ENCODE measurements around the gene CREB5.

Gene CREB5

GRCh38 chr7:28654110-28654509 lies 241.8 kb downstream of the CREB5 start:
- no peak for DNase-seq

DNA sequence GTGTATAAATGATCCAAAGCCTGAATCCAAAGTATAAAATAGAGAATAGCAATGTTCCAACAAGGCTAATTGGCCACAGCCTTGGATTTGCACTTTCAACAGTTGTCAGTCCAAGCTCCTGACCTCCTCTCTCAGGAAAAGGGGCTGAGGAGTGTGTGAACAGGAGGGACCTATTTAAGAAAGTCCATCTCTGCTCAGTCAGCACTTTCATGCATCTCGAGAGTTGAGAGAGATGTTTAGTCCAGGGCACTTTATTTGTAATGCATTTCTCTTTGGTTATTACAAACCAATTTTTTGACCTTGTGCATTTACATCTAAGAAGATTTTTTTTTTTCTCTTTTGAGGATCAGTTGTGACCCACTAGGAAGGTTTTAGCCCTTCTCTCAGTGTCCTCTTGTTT lies 244.2 kb downstream of the CREB5 start:
- DNase-seq = no peak

DNA sequence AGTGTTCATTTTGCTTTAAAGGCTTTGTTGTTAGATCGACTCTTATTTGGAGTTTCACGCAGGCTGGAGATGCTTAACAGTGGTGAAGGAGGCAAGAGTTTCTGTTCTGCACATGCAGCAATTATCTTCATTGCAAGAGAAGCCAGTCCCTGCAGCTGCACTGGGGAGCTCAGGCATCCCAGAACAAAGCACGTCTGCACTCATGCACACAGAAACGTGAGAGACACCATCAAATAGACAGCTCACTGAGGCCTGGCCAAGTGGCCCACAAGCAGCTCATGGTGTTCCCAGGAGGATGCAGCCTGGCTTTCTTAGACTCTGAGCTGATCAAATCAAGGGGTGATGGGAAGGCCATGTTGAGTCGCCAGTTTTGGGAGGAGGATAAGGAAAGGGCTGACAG lies 246.1 kb downstream of the CREB5 start:
- no peak for DNase-seq

GRCh38 chr7:28660132-28660531 lies 247.8 kb downstream of the CREB5 start:
- DNase-seq = no peak

GRCh38 chr7:28661826-28662595 lies 249.7 kb downstream of the CREB5 start:
- DNase-seq = no peak

- no peak for DNase-seq
These were observed 253.8 kb downstream of the CREB5 start for GRCh38 chr7:28666154-28666553.

GRCh38 chr7:28668085-28668484 lies 255.8 kb downstream of the CREB5 start:
- DNase-seq = no peak

- DNase-seq = no peak
These were observed 257.0 kb downstream of the CREB5 start for GRCh38 chr7:28669330-28669729.

DNA sequence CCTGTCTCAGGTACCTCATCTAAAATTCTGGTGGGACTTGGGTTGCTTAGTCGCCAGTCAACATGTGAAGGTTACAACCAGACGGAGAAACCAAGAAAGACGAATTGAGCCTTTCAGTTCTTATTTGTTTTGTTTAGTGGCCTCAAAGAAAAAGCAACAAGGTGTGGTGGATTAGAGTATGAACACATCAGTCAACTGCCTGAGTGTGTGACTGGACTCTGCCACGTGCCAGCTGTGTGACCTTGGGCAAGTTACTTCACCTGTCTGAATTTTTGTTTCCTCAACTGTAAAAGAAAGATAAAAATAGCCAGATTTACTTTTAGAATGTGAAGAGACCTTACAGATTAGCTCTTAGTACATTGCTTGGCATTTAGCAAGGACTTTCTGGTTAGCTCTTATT lies 259.2 kb downstream of the CREB5 start:
- no peak for DNase-seq

GRCh38 chr7:28672397-28672797 lies 260.1 kb downstream of the CREB5 start:
- DNase-seq = no peak

DNA sequence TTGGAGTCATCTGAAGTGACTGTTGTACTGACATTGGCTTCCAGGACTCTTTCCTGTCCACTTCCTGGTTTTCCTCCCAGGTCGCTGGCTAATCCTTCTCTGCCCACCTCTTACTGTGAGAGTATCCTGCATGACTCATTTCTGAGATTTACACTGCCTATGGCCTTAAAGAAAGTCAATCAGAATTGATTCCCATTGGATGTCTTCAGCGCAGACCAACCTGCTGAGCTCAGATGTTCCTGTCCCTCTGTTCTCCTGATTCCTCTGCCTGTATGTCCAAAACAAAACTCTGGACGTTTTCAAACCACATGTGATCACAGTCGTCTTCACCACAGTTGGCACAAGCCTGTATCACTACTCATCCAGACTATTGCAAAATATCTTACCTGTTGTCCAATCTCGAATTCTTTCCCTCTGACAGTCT lies 262.1 kb downstream of the CREB5 start:
- DNase-seq = no peak

GRCh38 chr7:28675429-28675828 lies 263.1 kb downstream of the CREB5 start:
- DNase-seq = no peak

DNA sequence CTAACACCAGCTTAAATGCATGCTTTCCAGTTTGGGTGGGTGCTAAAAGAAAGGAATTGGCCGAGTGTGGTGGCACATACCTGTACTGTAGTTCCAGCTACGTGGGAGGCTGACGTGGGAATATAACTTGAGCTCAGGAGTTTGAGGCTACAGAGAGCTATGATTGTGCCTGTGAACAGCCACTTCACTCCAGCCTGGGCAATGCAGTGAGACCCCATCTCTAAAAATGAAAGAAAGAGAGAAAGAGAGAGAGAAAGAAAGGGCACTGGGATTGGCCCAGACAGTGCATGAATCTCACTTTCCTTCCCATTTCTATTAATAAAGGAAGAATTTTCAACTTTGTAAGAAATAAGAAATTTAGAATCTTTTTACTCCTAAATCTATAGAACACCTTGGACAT lies 265.4 kb downstream of the CREB5 start:
- no peak for DNase-seq

DNA sequence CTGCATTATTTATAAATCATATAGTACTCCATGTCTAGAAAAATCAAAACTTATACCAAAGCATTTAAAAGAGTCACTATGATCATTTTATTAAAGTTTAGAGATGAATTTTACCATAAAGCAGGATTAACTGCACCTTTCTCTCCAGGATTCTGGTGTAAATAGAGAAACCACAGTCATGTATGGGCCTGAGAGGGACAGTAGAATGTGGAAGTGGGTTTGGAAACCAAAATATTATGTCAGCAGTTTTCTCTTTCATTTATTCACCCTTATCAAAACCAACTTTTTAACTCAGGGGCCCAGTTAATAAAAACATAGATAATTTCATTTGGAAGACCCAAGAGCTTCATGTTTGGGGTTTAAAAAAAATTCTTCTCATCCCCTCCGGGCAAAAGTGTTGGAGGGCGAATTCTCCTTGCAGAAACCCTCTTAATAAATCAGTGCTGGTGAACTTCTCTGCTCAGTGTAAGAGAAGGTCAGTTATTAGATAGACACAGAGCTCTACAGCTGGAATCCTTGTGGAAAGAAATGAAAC lies 266.2 kb downstream of the CREB5 start:
- no peak for DNase-seq

DNA sequence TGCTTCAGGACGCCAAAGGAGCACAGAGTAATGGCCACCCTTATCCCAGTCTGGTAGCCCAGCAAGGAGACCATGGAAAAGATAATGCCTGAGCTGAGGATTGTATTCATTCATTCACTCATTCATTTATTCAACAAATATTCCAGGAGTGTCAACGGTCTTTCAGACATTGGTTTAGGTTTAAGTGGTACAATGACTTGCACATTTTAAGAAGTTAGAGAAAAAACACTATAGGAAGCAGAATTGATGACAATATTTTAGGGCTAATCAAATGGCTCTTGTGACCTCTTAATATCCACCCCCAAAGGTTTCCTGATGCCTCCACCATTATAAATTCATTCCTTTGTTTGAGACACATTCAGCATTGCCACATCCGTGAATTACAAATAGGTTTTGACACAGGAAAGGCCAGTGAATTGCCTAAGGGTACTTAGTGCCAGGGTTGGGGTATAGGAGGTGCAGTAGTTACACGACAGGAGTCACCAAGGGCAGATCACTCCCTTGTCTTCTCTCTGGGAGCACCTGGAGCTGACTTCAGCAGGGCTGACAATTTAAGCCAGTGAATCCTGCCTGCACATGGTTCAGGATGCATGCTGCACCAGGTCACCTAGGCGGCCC lies 269.5 kb downstream of the CREB5 start:
- no peak for DNase-seq

- no peak for DNase-seq
These were observed 270.5 kb downstream of the CREB5 start for GRCh38 chr7:28682801-28683200.

DNA sequence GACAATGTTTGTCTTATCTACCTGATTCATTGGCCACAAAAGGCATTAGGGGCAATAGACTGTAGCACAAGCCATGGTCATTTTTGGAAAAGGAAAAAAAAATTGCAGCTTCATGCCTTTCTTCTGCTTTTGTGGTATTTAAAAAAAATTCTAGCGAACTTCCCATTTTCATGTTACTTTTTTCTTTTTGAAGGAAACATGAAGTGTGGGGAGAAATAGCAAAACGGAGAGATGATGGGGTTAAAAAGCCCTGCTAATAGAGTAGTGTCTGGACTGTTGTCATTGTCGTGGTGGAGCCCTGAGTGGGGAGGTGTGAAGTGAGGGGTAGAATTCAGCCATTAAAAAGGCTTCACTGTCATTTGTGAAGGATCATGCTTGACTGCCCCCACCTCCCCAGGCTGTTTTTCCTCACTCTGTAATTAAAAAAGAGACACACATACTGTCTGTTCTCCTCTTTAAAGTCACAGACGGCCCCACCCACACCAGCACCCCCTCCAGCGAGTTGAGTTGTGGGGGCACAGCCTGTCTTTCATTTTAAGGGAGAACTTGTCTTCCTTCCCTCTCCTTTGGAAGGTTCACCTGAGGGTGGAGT lies 272.4 kb downstream of the CREB5 start:
- DNase-seq = no peak

DNA sequence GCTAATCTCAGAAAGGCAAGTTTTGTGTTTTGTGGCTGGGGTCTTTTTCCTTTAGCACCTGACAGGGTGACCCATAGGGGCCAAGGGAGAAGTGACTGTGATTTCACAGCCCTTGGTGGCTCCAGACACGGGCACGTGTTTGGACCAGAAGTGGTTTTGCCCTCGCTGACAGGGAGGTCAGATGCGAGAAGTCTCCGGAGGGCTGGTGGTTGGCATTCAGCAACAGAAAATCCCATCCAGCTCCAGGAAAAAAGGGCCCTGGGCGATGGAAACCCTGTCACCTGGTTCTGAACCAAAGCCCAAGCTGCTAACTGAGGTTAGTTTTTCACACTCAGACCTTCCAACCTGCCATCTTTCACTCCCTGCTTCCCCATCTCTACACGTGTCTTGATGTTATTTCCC lies 272.9 kb downstream of the CREB5 start:
- no peak for DNase-seq

GRCh38 chr7:28685644-28686417 lies 273.5 kb downstream of the CREB5 start:
- no peak for DNase-seq

- no peak for DNase-seq
These were observed 274.1 kb downstream of the CREB5 start for GRCh38 chr7:28686418-28686800.

DNA sequence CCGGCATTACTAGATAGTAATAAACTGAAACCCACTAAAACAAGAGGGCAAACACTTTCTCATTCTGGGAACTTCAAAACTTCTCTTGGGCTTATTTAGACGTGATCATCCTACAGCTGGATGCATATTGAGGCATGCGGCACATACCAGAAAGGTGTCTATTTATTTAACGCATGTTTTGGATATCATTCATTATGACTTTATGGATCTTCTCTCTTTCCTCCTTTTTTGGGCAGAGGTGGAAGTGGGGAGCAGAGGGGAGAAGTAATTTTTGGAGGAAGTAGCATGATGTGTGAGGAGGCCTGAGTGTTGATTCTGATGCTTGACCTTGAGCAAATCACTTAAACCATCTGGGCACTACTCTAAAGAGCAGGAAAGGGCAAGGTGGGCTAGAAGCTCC lies 275.2 kb downstream of the CREB5 start:
- no peak for DNase-seq

DNA sequence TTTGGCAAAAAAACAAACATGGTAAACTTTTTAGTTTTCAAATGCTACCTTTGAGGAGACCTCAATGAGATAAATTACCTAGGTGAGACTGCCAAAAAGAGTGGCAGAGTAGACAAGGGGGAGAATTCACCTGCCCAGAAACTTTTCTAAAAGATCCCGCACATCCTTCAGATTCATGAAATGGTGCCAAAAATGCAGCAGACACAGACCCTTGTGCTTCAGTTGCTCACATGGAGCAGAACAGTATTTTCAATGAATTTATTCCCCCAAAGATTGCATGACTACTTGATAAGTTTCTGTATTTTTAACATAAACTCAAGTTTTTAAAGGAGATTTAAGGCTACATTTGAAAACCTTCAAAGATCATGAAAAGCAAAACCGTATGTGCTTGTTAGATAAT lies 275.9 kb downstream of the CREB5 start:
- no peak for DNase-seq

GRCh38 chr7:28688651-28689050 lies 276.3 kb downstream of the CREB5 start:
- no peak for DNase-seq
